GM06990 (cell line): Measurements from ENCODE around the gene CCNQ.

ENCODE experiments used
- DNase-seq: peaks from one replicate; pipeline ENCODE4 v3.0.0-alpha.2; 2011; ENCODE audit not compliant: insufficient read length; ENCODE audit errors: extremely low read depth
- H3K27me3 ChIP-seq: replicated peaks from 2 replicates; pipeline ENCODE4 v1.6.0; 2011; ENCODE audit warnings: low read length; ENCODE audit not compliant: control insufficient read depth, insufficient read depth
- H3K36me3 ChIP-seq: 2 replicates; pipeline ENCODE4 v1.5.1; 2011; ENCODE audit warnings: low read length; ENCODE audit not compliant: control insufficient read depth, insufficient read depth
- H3K4me3 ChIP-seq: replicated peaks from 2 replicates; pipeline ENCODE4 v1.5.1; 2011; ENCODE audit warnings: low read depth, mild to moderate bottlenecking, control low read depth, low read length
- TF ChIP-seq, protein P1 (sequence below): IDR thresholded peaks from 2 replicates; pipeline ENCODE4 v1.5.1; 2011; ENCODE audit warnings: low read length, control low read depth, mild to moderate bottlenecking, inconsistent platforms; ENCODE audit not compliant: insufficient read depth, poor library complexity, severe bottlenecking

CCNQ gene

GRCh38 chrX:153547195-153547594, 51.7 kb downstream of the CCNQ start:
- TF ChIP-seq, protein P1, sequence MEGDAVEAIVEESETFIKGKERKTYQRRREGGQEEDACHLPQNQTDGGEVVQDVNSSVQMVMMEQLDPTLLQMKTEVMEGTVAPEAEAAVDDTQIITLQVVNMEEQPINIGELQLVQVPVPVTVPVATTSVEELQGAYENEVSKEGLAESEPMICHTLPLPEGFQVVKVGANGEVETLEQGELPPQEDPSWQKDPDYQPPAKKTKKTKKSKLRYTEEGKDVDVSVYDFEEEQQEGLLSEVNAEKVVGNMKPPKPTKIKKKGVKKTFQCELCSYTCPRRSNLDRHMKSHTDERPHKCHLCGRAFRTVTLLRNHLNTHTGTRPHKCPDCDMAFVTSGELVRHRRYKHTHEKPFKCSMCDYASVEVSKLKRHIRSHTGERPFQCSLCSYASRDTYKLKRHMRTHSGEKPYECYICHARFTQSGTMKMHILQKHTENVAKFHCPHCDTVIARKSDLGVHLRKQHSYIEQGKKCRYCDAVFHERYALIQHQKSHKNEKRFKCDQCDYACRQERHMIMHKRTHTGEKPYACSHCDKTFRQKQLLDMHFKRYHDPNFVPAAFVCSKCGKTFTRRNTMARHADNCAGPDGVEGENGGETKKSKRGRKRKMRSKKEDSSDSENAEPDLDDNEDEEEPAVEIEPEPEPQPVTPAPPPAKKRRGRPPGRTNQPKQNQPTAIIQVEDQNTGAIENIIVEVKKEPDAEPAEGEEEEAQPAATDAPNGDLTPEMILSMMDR, result no peak
- no peak for DNase-seq
- Histone ChIP-seq H3K36me3 (no peaks in the 10 kb centered on the region), H3K4me3 (no peak overlapping the region), H3K27me3 (no peaks in the 10 kb centered on the region; the same call in 1 of the 2 replicates)

- no peaks in the 10 kb centered on the region for H3K36me3 ChIP-seq
- no peak for DNase-seq
- TF ChIP-seq, protein P1, result no peak
- H3K27me3 ChIP-seq, result no peaks in the 10 kb centered on the region; the same call in 1 of the 2 replicates
- H3K4me3 ChIP-seq, result no peak overlapping the region
Measured at GRCh38 chrX:153546386-153546785, 52.6 kb downstream of the CCNQ start.

DNA sequence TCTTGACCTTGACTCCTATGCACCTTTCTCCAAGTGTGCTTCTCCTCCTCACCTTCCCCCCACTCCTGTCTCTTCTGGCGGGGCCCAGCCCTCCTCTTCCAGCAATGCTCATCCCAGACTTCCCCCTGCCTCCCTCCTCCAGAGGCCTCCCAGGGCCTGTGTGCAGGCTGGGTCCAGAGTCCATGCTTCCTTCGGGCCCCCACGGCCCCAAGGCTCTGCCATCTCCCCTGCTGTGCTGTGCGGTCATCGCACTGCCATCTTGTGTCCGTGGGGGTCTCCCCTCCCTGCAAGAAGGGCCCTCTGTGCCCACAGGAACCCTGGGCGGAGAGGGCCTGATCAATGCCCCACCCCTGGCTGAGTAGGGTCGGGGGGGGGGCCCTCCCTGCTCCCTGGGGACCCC, 54.2 kb downstream of the CCNQ start:
- TF ChIP-seq, protein P1, result no peak
- no peak for DNase-seq
- Histone ChIP-seq H3K4me3 (no peak overlapping the region), H3K36me3 (no peaks in the 10 kb centered on the region), H3K27me3 (no peaks in the 10 kb centered on the region; the same call in 1 of the 2 replicates)

DNA sequence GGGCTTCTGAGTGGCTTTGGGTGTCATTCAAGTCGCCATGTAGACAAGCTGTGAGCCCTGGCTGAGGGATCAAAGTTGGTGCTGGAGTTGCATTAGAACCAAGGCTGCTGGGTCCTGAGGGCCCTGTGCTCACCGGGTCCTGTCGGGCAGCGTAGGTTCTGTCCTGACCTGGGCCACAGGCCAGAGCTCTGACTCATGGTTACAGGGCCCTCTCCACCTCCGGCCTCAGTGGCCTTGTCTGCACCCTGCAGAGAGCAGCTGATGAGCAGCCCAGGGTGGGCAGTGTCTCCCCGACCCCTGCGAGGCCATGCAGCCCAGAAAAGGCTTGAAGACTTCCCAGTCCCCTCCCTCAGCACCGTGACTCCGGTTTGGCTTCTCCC, 59.0 kb downstream of the CCNQ start:
- DNase-seq, result no peak

DNA sequence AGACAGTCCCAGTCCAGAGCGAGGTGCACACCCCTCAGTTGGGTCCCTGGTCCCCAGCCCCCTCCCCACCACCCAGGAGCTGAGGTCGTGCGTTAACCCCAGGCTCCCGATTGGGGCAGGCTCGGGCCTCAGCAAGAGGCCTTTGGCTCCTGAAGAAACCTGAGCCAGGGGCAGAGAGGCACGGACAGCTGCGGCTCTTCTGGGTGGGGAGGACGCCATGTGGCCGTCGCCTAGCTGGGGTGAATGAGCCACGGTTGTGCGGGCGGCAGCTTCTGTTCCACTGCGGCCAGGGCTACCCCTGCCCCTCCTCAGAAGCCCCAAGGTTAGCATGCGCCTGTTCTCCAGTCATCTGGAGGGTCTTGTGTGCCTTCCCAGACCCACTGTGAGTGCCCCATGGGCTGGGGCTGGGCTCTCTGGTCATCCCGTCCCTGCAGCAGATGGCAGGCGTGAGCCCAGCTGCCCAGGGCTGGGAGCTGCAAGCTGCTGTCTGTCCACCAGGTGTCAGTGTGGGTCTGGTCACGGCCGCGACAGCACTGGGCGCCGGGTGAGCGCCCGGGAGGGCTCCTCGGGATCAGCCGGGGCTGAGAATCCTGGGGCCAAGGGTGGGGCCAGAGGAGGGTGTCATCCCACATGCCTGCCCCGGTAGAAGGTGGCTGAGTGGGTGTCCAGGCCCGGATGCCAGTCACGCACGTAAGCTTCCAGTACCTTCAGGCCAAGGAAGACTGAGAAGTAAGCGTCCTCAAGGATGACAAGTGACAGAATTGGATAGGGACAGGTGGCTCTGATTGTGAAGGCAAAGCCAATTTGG, 59.6 kb downstream of the CCNQ start:
- TF ChIP-seq, protein P1, result peak; percentile 91
- H3K27me3 ChIP-seq, result no peaks in the 10 kb centered on the region; the same call in 1 of the 2 replicates
- H3K4me3 ChIP-seq, result no peak overlapping the region
- no peaks in the 10 kb centered on the region for H3K36me3 ChIP-seq
- peak; percentile 48 for DNase-seq

More for the DNA sequence above, 59.0 kb downstream of the CCNQ start:
- Histone ChIP-seq H3K36me3 (no peaks in the 10 kb centered on the region), H3K27me3 (no peaks in the 10 kb centered on the region; the same call in 1 of the 2 replicates), H3K4me3 (no peak overlapping the region)
- TF ChIP-seq, protein P1, result no peak

GRCh38 chrX:153538424-153538823, 60.5 kb downstream of the CCNQ start:
- Histone ChIP-seq H3K4me3 (no peak overlapping the region), H3K27me3 (no peaks in the 10 kb centered on the region; the same call in 1 of the 2 replicates), H3K36me3 (no peaks in the 10 kb centered on the region)
- DNase-seq, result no peak
- TF ChIP-seq, protein P1, result no peak
